ENCODE data around the gene TMEM74B. TPM values are rescaled to one million over a fixed set of nuclear protein-coding genes. Genes with fewer than 3 reads are reported as not detected.

TMEM74B gene
- total RNA-seq, 2 donors from 2014 or later = not detected

- ATAC-seq (no peak), DNase-seq (ENCODE audit: low spot score) (no peak)
- H3K4me3 Mint-ChIP-seq = no peak overlapping the region
- H3K36me3 Mint-ChIP-seq = no peaks in the 10 kb centered on the region
- no peak overlapping the region for H3K27ac Mint-ChIP-seq
- H3K4me1 Mint-ChIP-seq (ENCODE audit: low read depth in 2 of 2) = no peaks in the 10 kb centered on the region
- H3K27me3 Mint-ChIP-seq = no peaks in the 10 kb centered on the region
- no peaks in the 10 kb centered on the region for H3K9me3 Mint-ChIP-seq
Measured at GRCh38 chr20:1197801-1198200, 13.0 kb upstream of the TMEM74B start.

GRCh38 chr20:1196634-1197033 is 11.9 kb upstream of the TMEM74B start:
- no peak for DNase-seq (ENCODE audit: low spot score)
- Mint-ChIP-seq H3K4me3 (no peak overlapping the region), H3K27me3 (no peaks in the 10 kb centered on the region), H3K4me1 (ENCODE audit: low read depth in 2 of 2) (no peaks in the 10 kb centered on the region), H3K27ac (no peak overlapping the region), H3K36me3 (no peaks in the 10 kb centered on the region), H3K9me3 (no peaks in the 10 kb centered on the region)
- no peak for ATAC-seq

GRCh38 chr20:1195226-1195625 is 10.4 kb upstream of the TMEM74B start:
- no peaks in the 10 kb centered on the region for H3K36me3 Mint-ChIP-seq
- DNase-seq (ENCODE audit: low spot score) = no peak
- no peak overlapping the region for H3K27ac Mint-ChIP-seq
- H3K4me3 Mint-ChIP-seq = no peak overlapping the region
- no peaks in the 10 kb centered on the region for H3K4me1 Mint-ChIP-seq (ENCODE audit: low read depth in 2 of 2)
- H3K27me3 Mint-ChIP-seq = no peaks in the 10 kb centered on the region
- no peaks in the 10 kb centered on the region for H3K9me3 Mint-ChIP-seq
- ATAC-seq = no peak

DNA sequence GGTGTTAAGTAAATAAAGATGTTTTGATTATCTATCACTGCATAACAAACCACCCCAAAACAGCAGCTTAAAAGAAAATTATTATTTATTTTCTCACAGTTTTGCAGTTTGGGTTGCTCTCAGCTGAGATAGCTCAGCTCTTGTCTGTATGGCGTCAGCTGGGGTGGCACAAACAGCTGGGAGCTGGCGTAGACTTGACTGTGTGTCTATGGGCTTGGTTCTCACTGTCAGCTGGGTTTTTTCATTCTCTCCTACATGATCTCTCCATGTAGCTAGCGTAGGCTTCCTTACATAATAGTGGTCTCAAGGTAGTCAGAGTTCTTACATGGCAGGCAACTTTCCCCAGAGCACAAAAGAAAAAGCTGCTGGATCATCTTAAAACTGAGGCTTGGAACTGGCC is 6.5 kb upstream of the TMEM74B start:
- H3K4me3 Mint-ChIP-seq = no peak overlapping the region
- no peak overlapping the region for H3K27ac Mint-ChIP-seq
- no peaks in the 10 kb centered on the region for H3K36me3 Mint-ChIP-seq
- H3K4me1 Mint-ChIP-seq (ENCODE audit: low read depth in 2 of 2) = no peaks in the 10 kb centered on the region
- H3K9me3 Mint-ChIP-seq = no peaks in the 10 kb centered on the region
- DNase-seq (ENCODE audit: low spot score) (no peak), ATAC-seq (no peak)
- peaks cover under 1 to 4% of the 10 kb centered on the region in 2 donors for H3K27me3 Mint-ChIP-seq

DNA sequence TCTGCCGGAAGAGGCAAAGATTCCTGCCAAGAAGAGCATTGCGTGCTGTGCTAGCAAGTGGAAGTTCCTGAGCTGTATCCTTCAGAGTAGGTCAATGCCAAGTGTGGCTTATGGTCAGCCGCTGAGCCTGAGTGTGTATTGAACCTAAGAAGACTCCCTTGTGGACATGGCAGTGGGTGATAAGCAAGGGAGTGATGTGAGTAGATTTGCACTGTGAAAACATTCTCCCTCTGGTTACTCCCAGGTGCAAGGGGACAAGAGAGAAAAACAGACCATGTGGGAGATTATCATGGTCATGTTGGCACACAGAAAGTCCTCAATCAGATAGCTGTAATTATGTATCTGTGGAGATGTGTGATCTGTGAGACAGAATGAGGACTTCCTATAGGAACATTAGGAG is 6.1 kb upstream of the TMEM74B start:
- no peaks in the 10 kb centered on the region for H3K9me3 Mint-ChIP-seq

GRCh38 chr20:1189827-1190226 is 5.0 kb upstream of the TMEM74B start:
- H3K4me1 Mint-ChIP-seq (ENCODE audit: low read depth in 2 of 2) = peaks cover 0 to 4% of the 10 kb centered on the region in 2 donors
- no peaks in the 10 kb centered on the region for H3K36me3 Mint-ChIP-seq
- H3K27me3 Mint-ChIP-seq = peaks cover 7 to 9% of the 10 kb centered on the region in 2 donors
- DNase-seq (ENCODE audit: low spot score) (no peak), ATAC-seq (no peak)
- no peak overlapping the region for H3K4me3 Mint-ChIP-seq
- no peaks in the 10 kb centered on the region for H3K9me3 Mint-ChIP-seq
- no peak overlapping the region for H3K27ac Mint-ChIP-seq

More for the DNA sequence above, 6.1 kb upstream of the TMEM74B start:
- no peaks in the 10 kb centered on the region for H3K36me3 Mint-ChIP-seq
- no peak for ATAC-seq
- no peak overlapping the region for H3K4me3 Mint-ChIP-seq
- peaks cover 0 to 3% of the 10 kb centered on the region in 2 donors for H3K4me1 Mint-ChIP-seq (ENCODE audit: low read depth in 2 of 2)
- H3K27ac Mint-ChIP-seq = no peak overlapping the region
- H3K27me3 Mint-ChIP-seq = peaks cover 5 to 8% of the 10 kb centered on the region in 2 donors
- DNase-seq (ENCODE audit: low spot score) = no peak

DNA sequence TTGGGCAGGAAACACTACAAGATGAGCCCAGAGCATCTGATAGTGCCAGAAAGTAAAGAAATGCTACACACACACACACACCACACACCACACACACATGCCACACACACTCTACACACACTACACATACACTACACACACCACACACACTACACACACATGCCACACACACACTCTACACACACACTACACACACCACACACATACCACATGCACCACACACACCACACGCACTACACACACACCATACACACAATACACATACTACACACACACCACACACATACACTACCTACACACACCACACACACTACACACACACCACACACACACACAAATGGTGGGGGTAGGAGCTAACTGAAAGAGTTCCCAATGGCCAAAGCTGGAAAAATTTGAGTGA is 3.6 kb upstream of the TMEM74B start:
- ATAC-seq (no peak), DNase-seq (ENCODE audit: low spot score) (no peak)
- Mint-ChIP-seq H3K27me3 (peaks cover 16 to 22% of the 10 kb centered on the region in 2 donors), H3K4me1 (ENCODE audit: low read depth in 2 of 2) (peaks cover 0 to 10% of the 10 kb centered on the region in 2 donors), H3K9me3 (no peaks in the 10 kb centered on the region), H3K4me3 (no peak overlapping the region), H3K36me3 (no peaks in the 10 kb centered on the region), H3K27ac (no peak overlapping the region)

DNA sequence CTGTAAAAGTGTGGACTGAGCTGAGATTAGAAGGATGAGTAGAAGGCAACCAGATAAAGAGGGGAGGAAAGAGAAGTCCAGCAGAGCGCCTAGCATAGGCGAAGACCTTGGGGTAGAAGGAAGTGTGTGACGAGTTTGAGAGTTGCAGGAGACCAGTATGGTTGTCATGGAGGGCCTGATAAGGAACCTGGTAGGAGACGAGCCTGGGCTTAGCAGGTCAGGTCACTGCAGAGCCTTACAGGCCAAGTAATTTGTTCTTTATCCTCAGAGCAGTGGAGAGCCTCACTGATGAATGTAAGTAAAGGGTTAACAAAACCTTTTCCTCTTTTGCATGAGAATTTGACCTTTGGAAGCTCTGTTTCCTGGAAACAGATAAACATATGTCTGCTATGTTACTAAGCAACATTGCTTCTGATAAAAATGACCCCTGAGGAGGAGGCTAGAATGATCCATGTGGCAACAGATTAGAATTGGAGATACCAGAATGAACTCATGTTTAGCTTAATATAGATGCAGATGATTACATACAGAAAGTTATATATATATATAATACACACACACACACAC is 2.9 kb upstream of the TMEM74B start:
- no peak for DNase-seq (ENCODE audit: low spot score)
- H3K36me3 Mint-ChIP-seq = no peaks in the 10 kb centered on the region
- H3K27me3 Mint-ChIP-seq = peaks cover 16 to 25% of the 10 kb centered on the region in 2 donors
- H3K9me3 Mint-ChIP-seq = no peaks in the 10 kb centered on the region
- no peak for ATAC-seq
- peaks cover 0 to 10% of the 10 kb centered on the region in 2 donors for H3K4me1 Mint-ChIP-seq (ENCODE audit: low read depth in 2 of 2)
- H3K27ac Mint-ChIP-seq = no peak overlapping the region
- H3K4me3 Mint-ChIP-seq = no peak overlapping the region

DNA sequence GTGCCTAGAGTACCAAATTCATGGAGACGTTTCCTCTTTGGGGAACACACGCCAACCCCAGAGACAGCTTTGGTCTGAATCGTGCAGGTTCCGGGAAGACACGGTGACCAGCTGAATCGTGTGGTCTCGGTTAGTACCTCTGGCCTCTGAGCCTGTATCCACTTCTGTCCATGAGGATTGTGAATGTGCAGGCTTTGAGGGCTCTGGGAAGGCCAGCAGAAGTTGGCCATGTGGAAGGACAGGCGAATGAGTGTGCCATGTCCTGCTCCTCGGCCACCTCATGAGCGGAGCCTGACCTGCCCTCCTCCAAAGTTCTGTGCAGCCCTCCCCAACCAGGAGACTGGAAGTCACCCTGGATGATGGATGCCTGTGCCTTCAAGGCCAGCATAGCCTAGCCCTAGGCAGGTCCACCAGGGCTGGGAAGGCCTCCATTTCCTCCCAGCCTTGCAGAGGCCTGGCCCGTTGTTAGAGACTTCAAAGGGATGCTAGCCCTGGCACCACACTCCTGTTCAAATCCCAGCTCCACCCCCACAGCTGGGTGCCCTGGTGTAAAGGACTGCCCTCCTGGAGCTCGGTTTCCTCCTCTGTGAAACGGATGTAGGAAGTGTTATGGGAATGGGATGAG is 1.7 kb upstream of the TMEM74B start:
- H3K36me3 Mint-ChIP-seq = no peaks in the 10 kb centered on the region
- peaks cover 16 to 25% of the 10 kb centered on the region in 2 donors for H3K27me3 Mint-ChIP-seq

DNA sequence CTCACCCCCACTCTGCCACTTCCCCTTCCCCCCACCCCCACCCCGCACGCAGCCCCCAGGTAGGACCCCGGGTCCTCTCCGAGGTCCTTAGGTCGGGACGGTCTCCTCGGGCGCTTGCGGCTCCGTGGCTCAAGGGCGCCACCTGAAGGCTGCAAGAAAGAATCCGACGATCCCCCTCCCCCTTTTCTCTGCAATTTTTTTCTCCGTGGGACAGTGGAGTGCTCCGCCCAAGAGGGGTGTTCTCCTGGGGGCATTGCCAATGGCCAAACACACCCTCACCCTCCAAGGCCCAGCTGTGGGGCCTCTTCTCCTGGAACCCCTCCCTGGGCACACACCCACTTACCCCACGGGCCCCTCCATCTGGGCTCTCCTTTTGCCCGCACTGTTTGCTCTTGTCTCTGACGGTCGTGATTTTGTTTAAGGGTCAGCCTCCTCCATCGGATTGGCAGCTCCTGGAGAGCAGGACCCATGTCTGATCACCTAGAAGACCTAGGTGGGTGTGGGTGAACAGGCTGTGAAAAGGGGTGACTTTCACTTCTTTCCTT is 1.1 kb upstream of the TMEM74B start:
- H3K4me3 Mint-ChIP-seq = peak overlapping the region; percentile 55
- no peak overlapping the region for H3K27ac Mint-ChIP-seq
- no peaks in the 10 kb centered on the region for H3K9me3 Mint-ChIP-seq
- H3K4me1 Mint-ChIP-seq (ENCODE audit: low read depth in 2 of 2) = peaks cover 0 to 10% of the 10 kb centered on the region in 2 donors
- H3K36me3 Mint-ChIP-seq = no peaks in the 10 kb centered on the region
- ATAC-seq = peak; percentile 28 to 54
- DNase-seq (ENCODE audit: low spot score) = no peak
- H3K27me3 Mint-ChIP-seq = peaks cover 16 to 25% of the 10 kb centered on the region in 2 donors

More for the DNA sequence above, 1.7 kb upstream of the TMEM74B start:
- Mint-ChIP-seq H3K27ac (no peak overlapping the region), H3K4me1 (ENCODE audit: low read depth in 2 of 2) (peaks cover 0 to 10% of the 10 kb centered on the region in 2 donors), H3K4me3 (peak overlapping the region; percentile 55), H3K9me3 (no peaks in the 10 kb centered on the region)
- DNase-seq (ENCODE audit: low spot score) (no peak), ATAC-seq (no peak)

DNA sequence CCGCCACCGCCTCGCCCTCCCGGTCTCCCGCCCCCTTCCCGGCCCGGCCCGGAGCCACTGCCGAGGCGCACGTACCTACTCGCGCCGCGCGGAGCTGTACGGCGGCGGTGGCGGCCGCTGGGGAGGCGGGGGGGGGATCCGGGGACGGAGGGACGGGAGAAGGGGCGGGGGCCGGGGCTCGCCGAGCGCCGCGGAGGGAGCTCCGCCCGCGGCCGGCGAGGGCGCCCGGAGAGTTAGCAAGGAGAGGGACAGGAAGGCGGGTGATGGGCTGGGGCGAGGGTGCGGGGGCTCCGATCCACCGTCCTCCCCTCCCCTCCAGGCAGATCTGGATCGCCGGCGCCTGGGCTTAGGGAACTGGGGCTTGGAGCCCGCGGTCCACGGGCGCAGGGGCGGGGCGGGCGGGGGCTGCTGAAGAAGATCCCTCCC is 548 bp upstream of the TMEM74B start:
- Mint-ChIP-seq H3K4me3 (no peak overlapping the region), H3K27me3 (peaks cover 16 to 25% of the 10 kb centered on the region in 2 donors), H3K4me1 (ENCODE audit: low read depth in 2 of 2) (peaks cover 0 to 10% of the 10 kb centered on the region in 2 donors), H3K36me3 (no peaks in the 10 kb centered on the region), H3K27ac (no peak overlapping the region), H3K9me3 (no peaks in the 10 kb centered on the region)
- peak in 1 of 2 donors; percentile 24 for ATAC-seq
- DNase-seq (ENCODE audit: low spot score) = no peak

- ATAC-seq (no peak), DNase-seq (ENCODE audit: low spot score) (no peak)
- peak overlapping the region; percentile 53 for H3K4me3 Mint-ChIP-seq
- no peaks in the 10 kb centered on the region for H3K36me3 Mint-ChIP-seq
- H3K4me1 Mint-ChIP-seq (ENCODE audit: low read depth in 2 of 2) = peaks cover 0 to 10% of the 10 kb centered on the region in 2 donors
- H3K27ac Mint-ChIP-seq = no peak overlapping the region
- H3K27me3 Mint-ChIP-seq = peaks cover 16 to 21% of the 10 kb centered on the region in 2 donors
- H3K9me3 Mint-ChIP-seq = no peaks in the 10 kb centered on the region
Measured at GRCh38 chr20:1184260-1184637, 532 bp downstream of the TMEM74B start.

DNA sequence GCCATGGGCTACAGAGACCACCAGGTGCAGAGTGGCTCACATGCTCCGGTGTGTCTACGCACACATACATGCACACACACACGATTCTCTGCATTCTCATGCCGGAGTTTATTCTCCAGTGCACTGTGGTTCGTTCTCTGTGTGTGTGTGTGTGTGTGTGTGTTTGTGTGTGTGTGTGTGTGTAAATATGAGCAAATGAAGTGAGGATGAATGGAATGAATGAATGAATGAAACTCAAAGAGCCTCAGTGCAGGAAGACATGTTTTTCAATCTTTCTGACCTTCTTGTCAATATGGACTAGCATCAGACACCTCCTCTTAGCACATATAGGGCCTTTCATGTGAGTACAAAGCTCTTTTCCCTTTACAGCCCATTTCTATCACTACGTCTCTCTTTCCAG is 1.6 kb downstream of the TMEM74B start:
- Mint-ChIP-seq H3K27me3 (peaks cover 16 to 21% of the 10 kb centered on the region in 2 donors), H3K36me3 (no peaks in the 10 kb centered on the region), H3K27ac (no peak overlapping the region), H3K4me3 (no peak overlapping the region), H3K4me1 (ENCODE audit: low read depth in 2 of 2) (peaks cover 0 to 10% of the 10 kb centered on the region in 2 donors), H3K9me3 (no peaks in the 10 kb centered on the region)
- no peak for ATAC-seq
- DNase-seq (ENCODE audit: low spot score) = no peak

DNA sequence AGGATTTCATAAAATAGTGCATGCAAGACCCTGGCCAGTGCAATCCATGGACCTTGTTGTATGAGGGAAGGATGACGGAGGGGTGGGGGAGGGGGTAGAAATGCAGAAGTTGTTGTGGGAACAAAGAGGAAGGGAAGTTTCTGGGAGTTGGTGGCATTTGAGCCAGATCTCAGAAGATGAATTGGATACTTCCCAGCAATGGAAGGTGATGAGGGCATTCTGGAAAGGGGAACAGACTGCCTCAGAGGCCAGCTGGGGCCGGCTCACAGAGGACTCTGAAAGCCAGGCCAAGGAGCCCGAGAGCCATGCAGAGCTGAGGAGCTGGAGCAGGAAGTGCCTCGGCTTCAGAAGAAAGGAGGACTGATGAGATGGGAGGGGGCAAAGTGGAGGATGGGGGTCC is 2.7 kb downstream of the TMEM74B start:
- peaks cover 16 to 21% of the 10 kb centered on the region in 2 donors for H3K27me3 Mint-ChIP-seq
- no peaks in the 10 kb centered on the region for H3K9me3 Mint-ChIP-seq
- no peak overlapping the region for H3K4me3 Mint-ChIP-seq
- no peak for ATAC-seq
- DNase-seq (ENCODE audit: low spot score) = no peak
- peaks cover 0 to 10% of the 10 kb centered on the region in 2 donors for H3K4me1 Mint-ChIP-seq (ENCODE audit: low read depth in 2 of 2)
- no peaks in the 10 kb centered on the region for H3K36me3 Mint-ChIP-seq
- H3K27ac Mint-ChIP-seq = no peak overlapping the region
